ENCODE results near the gene TPI1.
A peak's percentile ranks its signal among the peaks of the same experiment; 100 is the strongest.

TPI1 gene

DNA sequence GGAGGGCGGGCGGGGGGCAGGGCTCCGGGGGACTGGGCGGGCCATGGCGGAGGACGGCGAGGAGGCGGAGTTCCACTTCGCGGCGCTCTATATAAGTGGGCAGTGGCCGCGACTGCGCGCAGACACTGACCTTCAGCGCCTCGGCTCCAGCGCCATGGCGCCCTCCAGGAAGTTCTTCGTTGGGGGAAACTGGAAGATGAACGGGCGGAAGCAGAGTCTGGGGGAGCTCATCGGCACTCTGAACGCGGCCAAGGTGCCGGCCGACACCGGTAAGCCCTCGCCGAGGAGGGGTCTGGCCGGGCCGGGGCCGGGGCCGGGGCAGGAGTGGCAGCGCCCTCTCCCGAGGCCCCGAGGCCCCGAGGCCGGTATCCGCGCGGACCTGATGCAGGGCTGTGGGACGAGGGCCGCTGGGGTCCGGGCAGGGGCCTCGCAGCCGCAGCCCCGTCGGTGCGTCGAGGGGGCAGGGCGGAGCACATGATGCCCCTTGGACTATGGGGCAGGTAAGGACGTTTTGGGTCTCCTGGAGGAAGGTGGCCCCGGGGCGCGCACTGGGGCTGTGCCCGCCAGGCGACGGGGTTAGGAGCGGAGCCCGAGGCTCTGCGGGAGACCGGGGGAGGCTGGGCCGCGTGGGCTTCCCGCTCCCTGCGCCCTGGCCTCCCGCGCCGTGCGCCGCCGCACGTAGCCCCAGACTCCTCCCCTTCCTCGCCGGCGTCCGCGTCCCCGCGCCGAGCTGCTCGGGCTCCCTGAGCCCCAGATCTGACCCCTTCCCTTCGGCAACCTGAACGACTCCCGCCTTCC lies at the start of gene TPI1:
Gene TPI1 (plus strand): TSS at position 119 of the 798 bp plus-strand sequence. CDS start 36 bp downstream, at position 155.
- DNase-seq (ENCODE audit: low read depth, low spot score), result no peak

DNA sequence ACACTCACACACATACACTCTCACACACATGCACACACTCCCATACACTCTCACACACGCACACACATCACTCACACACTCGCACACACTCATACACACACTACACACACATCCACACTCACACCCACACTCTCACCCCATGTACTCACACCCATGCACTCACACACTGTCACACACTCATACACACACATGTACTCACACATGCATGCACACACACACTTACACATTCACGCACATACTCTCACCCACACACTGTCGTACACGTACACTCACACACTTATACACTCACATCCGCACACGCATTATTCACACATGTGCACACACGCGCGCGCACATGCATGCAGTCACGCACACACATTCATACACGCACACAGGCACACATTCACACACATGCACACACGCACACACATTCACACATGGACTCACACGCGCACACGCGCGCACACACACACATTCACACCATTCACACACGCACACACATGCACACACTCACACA lies 49.6 kb upstream of the TPI1 start:
- DNase-seq (ENCODE audit: low read depth, low spot score), result no peak

DNA sequence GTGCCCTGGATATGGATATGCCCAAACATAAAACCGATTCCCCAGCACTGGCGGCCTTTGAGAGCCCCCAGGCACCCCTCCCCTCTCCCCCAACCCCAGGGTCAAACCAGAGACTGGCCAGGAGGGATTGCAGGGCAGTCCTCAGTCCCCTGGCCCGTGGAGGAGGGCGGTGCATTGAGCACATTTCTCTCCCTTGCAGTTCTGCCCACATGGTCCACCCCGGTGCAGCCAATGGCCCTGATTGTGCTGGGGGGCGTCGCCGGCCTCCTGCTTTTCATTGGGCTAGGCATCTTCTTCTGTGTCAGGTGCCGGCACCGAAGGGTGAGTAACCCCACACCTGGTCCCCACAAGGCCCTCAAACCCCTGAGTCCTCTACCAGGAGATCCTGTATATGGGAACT lies 49.1 kb upstream of the TPI1 start:
- DNase-seq (ENCODE audit: low read depth, low spot score), result no peak

DNA sequence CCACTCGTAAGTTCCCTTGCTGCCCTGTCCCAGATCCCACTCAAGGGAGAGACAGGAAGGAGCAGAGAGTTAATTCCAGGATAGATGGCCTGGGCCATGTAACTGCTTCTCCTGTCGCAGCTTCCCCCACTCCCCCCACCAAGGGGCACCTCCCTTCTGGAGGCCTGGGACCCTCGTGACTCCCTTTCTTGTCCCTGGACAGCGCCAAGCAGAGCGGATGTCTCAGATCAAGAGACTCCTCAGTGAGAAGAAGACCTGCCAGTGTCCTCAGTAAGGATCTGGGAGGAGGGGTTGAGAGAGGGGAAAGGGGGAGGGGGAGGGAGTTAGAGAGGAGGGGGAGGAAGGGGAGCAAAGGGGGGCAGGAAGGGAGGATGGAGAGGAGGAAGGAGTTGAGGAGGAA lies 48.7 kb upstream of the TPI1 start:
- DNase-seq (ENCODE audit: low read depth, low spot score), result no peak

DNA sequence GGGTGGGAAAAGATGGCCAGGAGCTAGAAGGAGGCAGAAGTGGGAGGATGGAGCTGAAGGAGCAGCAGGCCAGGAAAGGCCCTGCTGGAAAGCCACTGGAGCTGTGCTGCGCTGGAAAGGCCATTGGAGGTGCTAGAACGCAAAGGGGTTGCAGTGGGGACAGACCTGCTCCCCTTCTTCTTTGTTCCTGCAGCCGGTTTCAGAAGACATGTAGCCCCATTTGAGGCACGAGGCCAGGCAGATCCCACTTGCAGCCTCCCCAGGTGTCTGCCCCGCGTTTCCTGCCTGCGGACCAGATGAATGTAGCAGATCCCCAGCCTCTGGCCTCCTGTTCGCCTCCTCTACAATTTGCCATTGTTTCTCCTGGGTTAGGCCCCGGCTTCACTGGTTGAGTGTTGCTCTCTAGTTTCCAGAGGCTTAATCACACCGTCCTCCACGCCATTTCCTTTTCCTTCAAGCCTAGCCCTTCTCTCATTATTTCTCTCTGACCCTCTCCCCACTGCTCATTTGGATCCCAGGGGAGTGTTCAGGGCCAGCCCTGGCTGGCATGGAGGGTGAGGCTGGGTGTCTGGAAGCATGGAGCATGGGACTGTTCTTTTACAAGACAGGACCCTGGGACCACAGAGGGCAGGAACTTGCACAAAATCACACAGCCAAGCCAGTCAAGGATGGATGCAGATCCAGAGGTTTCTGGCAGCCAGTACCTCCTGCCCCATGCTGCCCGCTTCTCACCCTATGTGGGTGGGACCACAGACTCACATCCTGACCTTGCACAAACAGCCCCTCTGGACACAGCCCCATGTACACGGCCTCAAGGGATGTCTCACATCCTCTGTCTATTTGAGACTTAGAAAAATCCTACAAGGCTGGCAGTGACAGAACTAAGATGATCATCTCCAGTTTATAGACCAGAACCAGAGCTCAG lies 48.0 kb upstream of the TPI1 start:
- no peak for DNase-seq (ENCODE audit: low read depth, low spot score)

DNA sequence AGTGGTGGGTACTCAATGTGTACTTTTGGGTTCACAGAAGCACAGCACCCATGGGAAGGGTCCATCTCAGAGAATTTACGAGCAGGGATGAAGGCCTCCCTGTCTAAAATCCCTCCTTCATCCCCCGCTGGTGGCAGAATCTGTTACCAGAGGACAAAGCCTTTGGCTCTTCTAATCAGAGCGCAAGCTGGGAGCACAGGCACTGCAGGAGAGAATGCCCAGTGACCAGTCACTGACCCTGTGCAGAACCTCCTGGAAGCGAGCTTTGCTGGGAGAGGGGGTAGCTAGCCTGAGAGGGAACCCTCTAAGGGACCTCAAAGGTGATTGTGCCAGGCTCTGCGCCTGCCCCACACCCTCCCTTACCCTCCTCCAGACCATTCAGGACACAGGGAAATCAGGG lies 47.2 kb upstream of the TPI1 start:
- no peak for DNase-seq (ENCODE audit: low read depth, low spot score)

DNA sequence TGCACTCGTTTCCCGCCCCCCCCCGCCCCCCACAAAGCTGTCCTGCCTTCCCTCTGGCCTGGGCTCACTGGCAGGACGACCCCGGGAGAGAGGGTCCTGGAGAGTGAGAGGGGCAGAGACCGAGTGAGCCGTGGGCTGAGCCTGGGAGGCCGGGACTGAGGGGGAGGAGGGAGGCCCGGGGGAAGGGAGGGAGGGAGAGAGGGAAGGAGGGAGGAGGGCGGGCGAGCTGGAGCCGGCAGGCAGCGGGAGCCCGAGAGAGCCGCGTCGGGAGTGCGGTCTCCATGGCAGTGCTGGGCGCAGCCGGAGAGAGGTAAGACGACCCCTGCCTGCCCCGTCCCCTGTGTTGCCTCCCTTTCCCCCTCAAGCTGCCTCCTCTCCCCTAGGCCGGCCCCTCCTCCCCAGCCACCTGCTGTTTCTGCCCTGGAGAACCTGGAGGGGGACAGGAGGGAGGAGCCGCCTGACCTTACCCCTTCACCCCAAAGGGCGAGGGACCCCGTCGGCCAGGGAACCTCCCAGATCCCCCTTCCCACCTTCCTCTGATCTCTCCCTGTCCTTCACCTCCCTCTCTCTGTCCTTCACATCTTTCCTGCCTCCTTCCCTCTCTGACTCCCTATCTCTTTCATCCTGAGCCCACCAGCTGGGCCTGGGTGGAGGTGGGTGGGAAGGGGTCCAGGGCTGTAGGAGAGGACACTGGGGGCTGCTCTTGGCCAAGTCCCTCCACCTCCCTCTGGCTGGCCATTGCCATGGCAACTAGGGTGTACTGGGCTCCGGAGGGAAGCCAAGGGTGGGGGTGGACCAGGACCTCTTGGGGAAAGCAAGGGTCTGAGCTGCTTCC lies 45.5 kb upstream of the TPI1 start, which contains the start of gene GPR162:
Gene GPR162 (plus strand): TSS at position 231 of the 835 bp plus-strand sequence. CDS start 2,078 bp downstream, outside the sequence.
- no peak for DNase-seq (ENCODE audit: low read depth, low spot score)

DNA sequence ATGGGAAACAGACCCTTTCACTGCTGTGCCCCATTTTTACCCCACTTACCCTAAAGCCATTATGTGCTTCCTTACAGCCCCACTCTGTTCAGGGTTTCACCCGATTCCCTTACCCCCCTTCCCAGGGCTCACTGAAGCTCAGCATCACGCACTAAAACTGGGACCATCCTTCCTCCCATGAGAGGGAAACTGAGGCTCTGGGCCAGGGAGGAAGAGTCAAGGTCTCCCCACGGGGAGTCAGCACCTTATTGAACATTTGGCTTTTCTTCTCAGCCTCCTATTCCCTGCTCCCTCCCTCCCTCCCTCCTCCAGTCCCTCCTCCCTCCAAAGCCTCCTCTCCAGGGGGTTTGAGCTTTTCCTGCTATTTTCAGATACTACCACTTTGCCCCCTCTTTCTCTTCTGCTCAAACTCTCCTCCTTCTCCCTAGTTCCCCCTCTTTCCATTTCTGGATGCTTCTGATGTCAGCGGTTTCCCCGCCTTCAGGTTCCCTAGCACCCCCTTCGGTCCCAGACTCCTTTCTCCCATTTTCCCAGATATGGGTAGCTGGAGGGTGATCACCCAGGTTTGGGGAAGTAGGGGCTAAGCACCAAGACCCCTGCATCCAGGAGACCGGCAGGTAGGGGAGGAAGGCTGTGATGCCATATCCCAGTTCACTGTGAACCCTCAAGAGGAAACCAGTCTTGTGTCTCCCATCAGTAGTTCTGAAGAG lies 44.8 kb upstream of the TPI1 start:
- DNase-seq (ENCODE audit: low read depth, low spot score), result no peak

DNA sequence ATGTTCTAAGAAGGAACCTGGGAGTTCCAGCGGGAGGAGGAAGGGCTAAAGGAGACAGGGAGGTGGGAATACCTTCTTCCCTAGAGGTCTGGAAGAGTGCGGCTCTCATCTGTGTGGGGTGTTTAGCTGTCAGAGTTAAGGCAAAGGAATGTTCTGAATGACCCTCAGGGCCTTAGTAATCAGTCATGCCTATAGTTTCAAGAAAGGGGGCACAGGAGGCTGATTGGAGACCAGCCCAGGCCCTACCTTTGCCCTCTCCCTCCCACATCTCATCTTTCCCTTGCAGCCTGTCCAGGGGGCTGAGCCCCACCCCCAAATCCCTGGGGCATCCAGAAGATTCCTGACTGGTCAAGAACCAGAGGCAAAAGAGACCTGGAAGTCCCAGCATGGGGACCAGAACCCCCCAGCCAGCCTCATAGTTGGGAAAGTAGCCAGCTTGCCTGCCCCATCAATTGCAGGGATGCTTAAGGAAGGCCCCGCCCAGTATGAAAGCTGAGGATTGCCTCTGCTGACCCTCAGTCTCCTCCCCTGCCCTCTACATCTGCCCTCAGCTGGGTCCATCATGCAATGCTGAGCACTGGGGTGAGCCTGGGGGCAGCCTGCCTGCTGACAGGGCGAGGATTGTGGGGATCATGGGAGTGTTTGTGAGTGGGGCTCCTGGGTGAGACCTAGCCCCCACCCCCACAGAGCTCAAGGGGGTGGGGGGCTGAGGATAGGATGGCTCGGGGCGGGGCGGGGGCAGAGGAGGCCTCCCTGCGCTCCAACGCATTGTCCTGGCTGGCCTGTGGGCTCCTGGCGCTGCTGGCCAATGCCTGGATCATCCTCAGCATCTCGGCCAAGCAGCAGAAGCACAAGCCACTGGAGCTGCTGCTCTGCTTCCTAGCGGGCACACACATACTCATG lies 43.9 kb upstream of the TPI1 start:
- DNase-seq (ENCODE audit: low read depth, low spot score), result no peak

DNA sequence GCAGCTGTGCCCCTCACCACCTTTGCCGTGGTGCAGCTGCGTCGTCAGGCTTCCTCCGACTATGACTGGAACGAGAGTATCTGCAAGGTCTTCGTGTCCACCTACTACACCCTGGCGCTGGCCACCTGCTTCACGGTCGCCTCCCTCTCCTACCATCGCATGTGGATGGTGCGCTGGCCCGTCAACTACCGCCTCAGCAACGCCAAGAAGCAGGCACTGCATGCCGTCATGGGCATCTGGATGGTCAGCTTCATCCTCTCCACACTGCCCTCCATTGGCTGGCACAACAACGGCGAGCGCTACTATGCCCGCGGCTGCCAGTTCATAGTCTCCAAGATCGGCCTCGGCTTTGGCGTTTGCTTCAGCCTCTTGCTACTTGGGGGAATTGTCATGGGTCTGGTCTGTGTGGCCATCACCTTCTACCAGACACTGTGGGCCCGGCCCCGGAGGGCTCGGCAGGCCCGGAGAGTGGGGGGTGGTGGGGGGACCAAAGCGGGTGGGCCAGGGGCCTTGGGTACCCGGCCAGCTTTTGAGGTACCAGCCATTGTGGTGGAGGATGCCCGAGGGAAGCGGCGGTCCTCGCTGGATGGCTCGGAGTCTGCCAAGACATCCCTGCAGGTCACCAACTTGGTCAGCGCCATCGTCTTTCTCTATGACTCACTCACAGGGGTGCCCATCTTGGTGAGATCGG lies 43.1 kb upstream of the TPI1 start:
- DNase-seq (ENCODE audit: low read depth, low spot score), result no peak

DNA sequence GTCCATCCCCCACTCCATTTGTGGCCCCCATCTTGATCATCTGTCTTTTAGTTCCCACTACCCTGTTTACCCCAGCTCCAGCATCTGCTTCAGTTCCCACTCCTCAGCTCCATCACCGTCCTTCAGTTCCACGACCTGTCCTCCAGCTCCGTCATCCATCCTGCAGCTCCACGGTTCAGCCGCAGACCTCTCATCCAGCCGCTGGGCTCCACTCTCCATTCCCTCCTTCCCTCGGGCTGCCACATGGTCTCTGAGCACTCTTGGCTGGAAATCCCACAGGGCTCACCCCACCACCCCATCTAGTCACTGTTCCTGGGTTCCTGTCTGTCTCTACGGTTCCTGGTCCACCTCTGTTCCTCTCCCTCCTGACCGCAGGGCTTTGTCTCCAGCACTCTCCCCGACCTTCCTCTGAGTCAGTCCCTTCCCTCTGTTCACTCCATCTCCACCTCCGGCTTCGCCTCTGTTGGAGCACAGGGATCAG lies 42.4 kb upstream of the TPI1 start:
- DNase-seq (ENCODE audit: low read depth, low spot score), result no peak

DNA sequence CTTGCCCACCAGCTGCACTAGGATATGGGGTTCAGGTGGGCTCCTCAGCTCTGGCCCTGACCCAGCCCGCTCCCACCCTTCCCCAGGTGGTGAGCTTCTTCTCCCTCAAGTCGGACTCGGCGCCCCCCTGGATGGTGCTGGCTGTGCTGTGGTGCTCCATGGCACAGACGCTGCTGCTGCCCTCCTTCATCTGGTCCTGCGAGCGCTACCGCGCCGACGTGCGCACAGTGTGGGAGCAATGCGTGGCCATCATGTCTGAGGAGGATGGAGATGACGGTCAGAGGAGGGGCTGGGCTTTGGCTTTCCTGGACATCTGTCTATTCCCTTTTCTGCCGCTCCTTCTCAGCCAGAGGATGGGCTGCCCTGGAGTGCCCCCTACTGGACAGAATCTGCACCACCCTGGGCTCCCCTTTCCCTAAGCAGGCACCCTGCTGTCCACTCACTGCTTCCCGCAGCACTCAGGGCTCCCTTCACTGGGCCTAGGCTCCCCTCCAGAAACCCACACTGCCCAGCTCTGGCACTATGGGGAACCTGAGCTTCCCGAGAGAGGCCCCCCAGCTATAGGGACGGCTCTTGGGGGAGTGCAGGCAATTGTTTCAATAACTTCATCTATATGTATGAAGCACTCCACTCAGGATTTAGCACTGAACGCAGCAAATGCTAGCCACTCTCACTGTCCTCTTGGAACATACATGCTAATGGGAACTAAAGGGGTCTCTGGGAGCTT lies 41.8 kb upstream of the TPI1 start:
- peak; percentile 66 for DNase-seq (ENCODE audit: low read depth, low spot score)

DNA sequence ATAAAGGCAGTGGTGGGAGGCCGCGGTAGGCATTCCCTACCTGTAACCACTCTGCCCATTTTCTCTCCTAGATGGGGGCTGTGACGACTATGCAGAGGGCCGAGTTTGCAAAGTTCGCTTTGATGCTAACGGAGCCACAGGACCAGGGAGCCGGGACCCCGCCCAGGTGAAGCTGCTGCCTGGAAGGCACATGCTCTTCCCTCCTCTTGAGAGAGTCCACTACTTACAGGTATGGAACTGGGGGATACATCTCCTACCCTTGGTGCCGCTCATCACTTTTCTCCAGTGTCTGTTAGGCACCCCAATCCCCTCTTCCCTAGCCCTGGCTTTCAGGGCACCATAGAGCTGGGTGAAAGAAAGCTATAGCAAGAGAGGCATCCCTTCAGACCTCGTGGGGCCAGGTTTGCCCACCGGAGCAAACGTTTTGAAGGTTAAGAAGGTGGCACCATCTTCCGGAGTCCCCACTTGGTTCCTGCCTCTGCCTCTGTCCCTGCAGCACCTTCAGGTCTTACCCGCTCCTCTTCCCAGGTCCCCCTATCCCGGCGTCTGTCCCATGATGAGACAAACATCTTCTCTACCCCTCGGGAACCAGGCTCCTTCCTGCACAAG lies 41.1 kb upstream of the TPI1 start:
- DNase-seq (ENCODE audit: low read depth, low spot score), result no peak

DNA sequence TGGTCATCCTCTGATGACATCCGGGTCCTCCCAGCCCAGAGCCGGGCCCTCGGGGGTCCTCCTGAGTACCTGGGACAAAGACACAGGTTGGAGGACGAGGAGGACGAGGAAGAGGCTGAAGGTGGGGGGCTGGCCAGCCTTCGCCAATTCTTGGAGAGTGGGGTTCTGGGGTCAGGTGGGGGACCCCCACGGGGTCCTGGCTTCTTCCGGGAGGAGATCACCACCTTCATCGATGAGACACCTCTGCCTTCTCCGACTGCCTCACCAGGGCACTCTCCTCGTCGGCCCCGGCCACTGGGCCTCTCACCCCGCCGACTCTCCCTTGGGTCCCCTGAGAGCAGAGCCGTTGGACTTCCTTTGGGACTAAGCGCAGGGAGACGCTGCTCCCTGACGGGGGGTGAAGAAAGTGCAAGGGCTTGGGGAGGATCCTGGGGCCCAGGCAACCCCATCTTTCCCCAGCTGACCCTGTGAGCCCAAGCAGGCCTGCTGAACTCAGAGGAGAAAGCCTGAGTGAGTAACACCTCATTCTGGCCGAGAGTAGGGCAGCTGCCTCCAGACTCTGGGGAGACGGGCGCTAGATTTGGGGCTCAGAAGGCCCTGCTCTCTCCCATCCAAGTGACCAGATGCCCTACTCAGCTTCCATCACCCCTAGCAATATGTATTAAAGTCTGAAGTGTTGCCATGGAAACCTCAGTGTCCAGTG lies 40.4 kb upstream of the TPI1 start:
- no peak for DNase-seq (ENCODE audit: low read depth, low spot score)

DNA sequence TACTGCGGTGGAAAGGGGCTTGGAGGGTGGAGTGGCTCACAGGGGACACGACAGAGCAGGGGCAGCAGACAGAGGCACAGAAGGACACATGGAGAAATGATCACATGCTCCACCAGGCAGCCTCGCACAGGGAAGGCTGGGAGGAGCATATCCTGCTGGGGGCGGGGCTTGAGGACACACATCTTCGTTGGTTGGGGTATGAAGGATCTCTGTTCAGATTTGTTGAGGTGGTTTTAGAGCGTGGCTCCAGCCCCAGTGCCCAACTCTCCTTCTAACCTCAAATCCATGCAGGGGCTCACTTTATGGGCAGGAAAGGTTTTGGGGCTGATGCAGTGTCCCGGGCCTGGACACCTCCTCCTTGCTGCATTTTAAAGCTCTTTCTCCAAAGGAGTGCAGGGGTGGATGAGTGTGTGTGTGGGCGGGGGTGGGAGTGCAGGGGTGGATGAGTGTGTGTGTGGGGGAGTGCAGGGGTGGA lies 39.9 kb upstream of the TPI1 start:
- DNase-seq (ENCODE audit: low read depth, low spot score), result peak; percentile 26

DNA sequence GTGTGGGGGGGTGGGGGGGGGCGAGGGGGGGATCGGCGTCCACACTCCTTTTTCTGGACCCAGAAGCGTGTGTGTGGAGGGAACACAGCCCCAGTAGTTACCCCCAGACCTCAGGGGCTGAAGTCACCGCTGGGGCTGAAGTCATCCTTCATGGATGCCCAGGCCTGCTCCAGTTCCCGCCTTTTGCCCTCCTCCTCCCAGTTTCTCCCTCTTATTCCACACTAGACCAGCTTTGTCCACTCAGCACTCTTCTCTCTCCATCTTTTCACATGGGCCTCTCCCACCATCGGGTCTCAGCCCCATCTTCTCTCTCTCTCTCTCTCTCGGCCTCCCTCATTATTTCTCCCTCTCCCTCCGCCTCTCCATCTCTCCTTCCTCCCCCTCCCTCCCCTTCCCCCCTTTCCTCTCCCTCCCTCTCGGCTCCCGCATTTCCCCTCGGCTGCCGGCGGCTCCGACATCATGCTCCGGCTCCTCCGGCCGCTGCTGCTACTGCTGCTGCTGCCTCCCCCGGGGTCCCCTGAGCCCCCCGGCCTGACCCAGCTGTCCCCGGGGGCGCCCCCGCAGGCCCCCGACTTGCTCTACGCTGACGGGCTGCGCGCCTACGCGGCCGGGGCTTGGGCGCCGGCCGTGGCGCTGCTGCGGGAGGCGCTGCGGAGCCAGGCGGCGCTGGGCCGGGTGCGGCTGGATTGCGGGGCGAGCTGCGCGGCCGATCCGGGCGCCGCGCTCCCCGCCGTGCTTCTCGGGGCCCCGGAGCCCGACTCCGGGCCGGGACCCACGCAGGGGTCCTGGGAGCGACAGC lies 39.1 kb upstream of the TPI1 start, which contains the start of gene P3H3:
Gene P3H3 (plus strand): TSS at position 426 of the 799 bp plus-strand sequence. CDS start 34 bp downstream, at position 460.
- DNase-seq (ENCODE audit: low read depth, low spot score), result no peak
